Smooth muscle cell (in vitro differentiated cells): ENCODE data around the gene KLHDC10. TPM values are rescaled to one million over a fixed set of nuclear protein-coding genes. Genes with fewer than 3 reads are reported as not detected.

Source experiments
- DNase-seq: peaks from one replicate; lab custom pipeline; 2025; ENCODE audit not compliant: unreplicated experiment; lab: John Stamatoyannopoulos, UW
- H2AFZ ChIP-seq: fragments of 200-600 bp; sonication (generic); 2 replicates; pipeline ENCODE4 v1.6.0; 2016; ENCODE audit warnings: antibody characterized with exemption, low read depth, mild to moderate bottlenecking
- H3F3A ChIP-seq: fragments of 200-600 bp; sonication (generic); 2 replicates; pipeline ENCODE4 v1.6.0; 2017; ENCODE audit warnings: antibody characterized with exemption, low read depth
- H3K27ac ChIP-seq: fragments of 200-600 bp; sonication (generic); 2 replicates; pipeline ENCODE4 v1.5.1; 2016; ENCODE audit warnings: low read depth, mild to moderate bottlenecking
- H3K27me3 ChIP-seq: fragments of 200-600 bp; sonication (generic); 2 replicates; pipeline ENCODE4 v1.6.1; 2016; ENCODE audit warnings: low read depth, mild to moderate bottlenecking
- H3K36me3 ChIP-seq: fragments of 200-600 bp; sonication (generic); 2 replicates; pipeline ENCODE4 v1.5.1; 2016; ENCODE audit warnings: low read depth
- H3K4me1 ChIP-seq: fragments of 200-600 bp; sonication (generic); 2 replicates; pipeline ENCODE4 v1.5.1; 2016; ENCODE audit warnings: low read depth
- H3K4me2 ChIP-seq: fragments of 200-600 bp; sonication (generic); 2 replicates; pipeline ENCODE4 v1.6.0; 2016; ENCODE audit warnings: mild to moderate bottlenecking
- H3K4me3 ChIP-seq: fragments of 200-600 bp; sonication (generic); 2 replicates; pipeline ENCODE4 v1.5.1; 2016; ENCODE audit warnings: mild to moderate bottlenecking
- H3K79me2 ChIP-seq: fragments of 200-600 bp; sonication (generic); 2 replicates; pipeline ENCODE4 v1.6.0; 2016; ENCODE audit warnings: low read depth, mild to moderate bottlenecking
- H3K9ac ChIP-seq: fragments of 200-600 bp; sonication (generic); 2 replicates; pipeline ENCODE4 v1.6.0; 2016; ENCODE audit warnings: low read depth
- H3K9me3 ChIP-seq: fragments of 200-600 bp; sonication (generic); replicated peaks from 2 replicates; pipeline ENCODE4 v1.5.1; 2016; ENCODE audit warnings: low read depth
- H4K20me1 ChIP-seq: fragments of 200-600 bp; sonication (generic); 2 replicates; pipeline ENCODE4 v1.6.0; 2016; ENCODE audit warnings: low read depth
- CTCF ChIP-seq: fragments of 200-600 bp; sonication (generic); IDR thresholded peaks from 2 replicates; pipeline ENCODE4 v1.5.1; 2017; ENCODE audit warnings: borderline replicate concordance, mild to moderate bottlenecking, antibody characterized with exemption; ENCODE audit not compliant: insufficient read depth, poor library complexity, severe bottlenecking
- WGBS: methylation state at CpG from one replicate; pipeline ENCODE4 v1.1.7; 2016; ENCODE audit warnings: low lambda C conversion rate; 5-methylcytosine and 5-hydroxymethylcytosine counted together
- polyA plus RNA-seq: library from polyadenylated mRNA; unstranded; fragments of >200 nt; fragmentation: Nextera tagmentation; extraction: Ambion mirVana; gene quantifications from 2 replicates; pipeline ENCODE4 v1.2.1, GENCODE V29; 2016
- total RNA-seq: library from RNA; depleted of rRNA; stranded (reverse); fragments of >200 nt; gene quantifications from 2 replicates; pipeline ENCODE4 v1.2.3, GENCODE V29; 2014

The KLHDC10 gene
- total and polyA plus RNA-seq, 2 experiments from 2014 or later, result 8.3 to 24.9 TPM

- H3K27ac ChIP-seq, result no peak overlapping the region
- H3K4me3 ChIP-seq, result no peak overlapping the region
- no peaks in the 10 kb centered on the region for H3K4me1 ChIP-seq
- no peak overlapping the region for H3K9ac ChIP-seq
- H2AFZ ChIP-seq, result no peak overlapping the region
- WGBS, result 72% methylated on average over 1 of the region's 1 CpG
- TF ChIP-seq CTCF, result no peak
- H4K20me1 ChIP-seq, result no peaks in the 10 kb centered on the region
- no peaks in the 10 kb centered on the region for H3K27me3 ChIP-seq
- no peaks in the 10 kb centered on the region for H3K9me3 ChIP-seq
- no peaks in the 10 kb centered on the region for H3K79me2 ChIP-seq
- H3K4me2 ChIP-seq, result no peak overlapping the region
- no peak for DNase-seq
- peaks cover 9% of the 10 kb centered on the region for H3K36me3 ChIP-seq
- H3F3A ChIP-seq, result no peaks in the 10 kb centered on the region
Observed at GRCh38 chr7:130127821-130128317, 57.5 kb downstream of the KLHDC10 start.

DNA sequence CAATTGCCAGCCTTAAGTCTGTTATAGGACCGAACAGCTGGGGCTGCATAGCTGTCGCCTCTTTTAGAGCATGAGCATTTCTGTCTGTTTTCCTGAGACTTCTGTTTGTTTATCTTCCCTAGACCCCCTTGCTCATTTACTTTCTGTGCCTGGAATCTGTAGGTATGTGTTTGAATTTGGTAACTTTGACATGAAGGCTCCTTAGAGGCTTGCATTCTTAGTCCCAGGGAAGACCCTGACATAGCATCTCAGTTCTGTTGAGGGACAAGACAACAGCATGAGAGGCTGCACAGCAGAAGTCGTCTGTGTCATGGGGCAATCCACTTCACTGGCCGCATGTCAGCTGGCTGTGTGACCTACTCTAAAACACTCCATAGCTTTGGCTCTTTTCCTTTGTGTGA lies 58.7 kb downstream of the KLHDC10 start:
- Histone ChIP-seq H3K4me1 (peaks cover 4% of the 10 kb centered on the region), H3K27ac (no peak overlapping the region)
- 98% methylated on average over 4 of the region's 4 CpGs for WGBS

GRCh38 chr7:130131191-130131834 lies 61.0 kb downstream of the KLHDC10 start:
- Histone ChIP-seq H4K20me1 (no peaks in the 10 kb centered on the region), H3K4me2 (no peak overlapping the region), H3K9me3 (no peaks in the 10 kb centered on the region), H3K27me3 (no peaks in the 10 kb centered on the region), H3K79me2 (no peaks in the 10 kb centered on the region), H3K9ac (no peak overlapping the region), H3K4me1 (peaks cover 26% of the 10 kb centered on the region), H3F3A (no peaks in the 10 kb centered on the region), H3K27ac (no peak overlapping the region), H2AFZ (no peak overlapping the region), H3K4me3 (no peak overlapping the region), H3K36me3 (peaks cover 3% of the 10 kb centered on the region)
- no peak for TF ChIP-seq CTCF
- no peak for DNase-seq
- 97% methylated on average over 6 of the region's 6 CpGs for WGBS

More for the DNA sequence above, 58.7 kb downstream of the KLHDC10 start:
- no peaks in the 10 kb centered on the region for H3K79me2 ChIP-seq
- no peak for TF ChIP-seq CTCF
- no peaks in the 10 kb centered on the region for H3F3A ChIP-seq
- no peak overlapping the region for H3K9ac ChIP-seq
- H3K4me3 ChIP-seq, result no peak overlapping the region
- no peak for DNase-seq
- H3K4me2 ChIP-seq, result no peak overlapping the region
- H4K20me1 ChIP-seq, result no peaks in the 10 kb centered on the region
- H2AFZ ChIP-seq, result no peak overlapping the region
- no peaks in the 10 kb centered on the region for H3K9me3 ChIP-seq
- peaks cover 9% of the 10 kb centered on the region for H3K36me3 ChIP-seq
- no peaks in the 10 kb centered on the region for H3K27me3 ChIP-seq
